ENCODE measurements around the gene PRKN. TPM values are rescaled to one million over a fixed set of nuclear protein-coding genes. Genes with fewer than 3 reads are reported as not detected.

The PRKN gene
- total and polyA plus RNA-seq, 2 donors (not counting 3 experiments of a cell fraction or from before 2014, with no cell fraction given), result 0.06 TPM; not detected in 1

DNA sequence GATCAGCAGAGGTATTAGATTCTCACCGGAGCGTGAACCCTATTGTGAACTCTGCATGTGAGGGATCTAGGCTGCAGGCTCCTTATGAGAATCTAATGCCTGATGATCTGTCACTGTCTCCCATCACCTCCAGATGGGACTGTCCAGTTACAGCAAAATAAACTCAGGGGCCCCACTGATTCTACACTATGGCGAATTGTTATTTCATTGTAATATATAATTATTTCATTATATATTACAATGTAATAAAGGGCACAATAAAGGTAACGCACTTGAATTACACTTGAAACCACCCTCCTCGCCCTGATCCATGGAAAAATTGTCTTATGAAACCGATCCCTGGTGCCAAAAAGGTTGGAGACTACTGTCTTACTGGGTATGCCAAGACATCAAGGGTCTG lies 18.6 kb downstream of the PRKN start:
- CTCF ChIA-PET, result no interaction called here
- BruUV-seq (replicated peaks), result no TSS peak
- FAIRE-seq (no peak), DNase-seq (ENCODE audit: low read depth, low spot score) (no peak)
- POLR2A ChIA-PET, result no interaction called here
- no peaks in the 10 kb centered on the region for H3K9me1 ChIP-seq (replicated peaks; ENCODE audit: control insufficient read depth, extremely low read depth, insufficient read depth, low read length)
- no peaks in the 10 kb centered on the region for H3K9me3 ChIP-seq (replicated peaks; ENCODE audit: control insufficient read depth, insufficient read depth, low read length)
- no peak overlapping the region for H3K27ac ChIP-seq (ENCODE audit: insufficient read depth, low read depth, low read length)
- no peak overlapping the region for H2AFZ ChIP-seq (ENCODE audit: low read depth, low read length)
- H3K4me1 ChIP-seq (ENCODE audit: control insufficient read depth, extremely low read depth, insufficient read depth, low read length), result no peaks in the 10 kb centered on the region
- H3K36me3 ChIP-seq (ENCODE audit: control insufficient read depth in 2 of 2, extremely low read depth in 1 of 2, insufficient read depth in 2 of 2, low read length in 2 of 2), result no peaks in the 10 kb centered on the region
- no peaks in the 10 kb centered on the region for H4K20me1 ChIP-seq (replicated peaks; ENCODE audit: control insufficient read depth, extremely low read depth, insufficient read depth, low read length)
- H3K27me3 ChIP-seq (ENCODE audit: control insufficient read depth in 2 of 2, insufficient read depth in 2 of 2, low read length in 2 of 2), result no peaks in the 10 kb centered on the region
- H3K79me2 ChIP-seq (ENCODE audit: control insufficient read depth, insufficient read depth, low read length), result no peaks in the 10 kb centered on the region
- H3K4me2 ChIP-seq (ENCODE audit: insufficient read depth, low read length), result no peak overlapping the region
- no peak overlapping the region for H3K9ac ChIP-seq (replicated peaks; ENCODE audit: extremely low read depth, insufficient read depth, low read length)
- intact Hi-C loops (cut with micrococcal nuclease) (no loop called here), dilution Hi-C loops (cut with MboI; ENCODE audit: extremely low pct_ligation_motif_present, low sequenced_read_pairs) (no loop called here)
- no peak for TF ChIP-seq GATA2 (IDR thresholded peaks at IDR 0.05; ENCODE audit: insufficient read depth, insufficient read length, low read depth, low read length)
- no peak overlapping the region for H3K4me3 ChIP-seq (replicated peaks in 1 of 3; ENCODE audit: insufficient read depth in 1 of 3, low read depth in 1 of 3, low read length in 3 of 3)

DNA sequence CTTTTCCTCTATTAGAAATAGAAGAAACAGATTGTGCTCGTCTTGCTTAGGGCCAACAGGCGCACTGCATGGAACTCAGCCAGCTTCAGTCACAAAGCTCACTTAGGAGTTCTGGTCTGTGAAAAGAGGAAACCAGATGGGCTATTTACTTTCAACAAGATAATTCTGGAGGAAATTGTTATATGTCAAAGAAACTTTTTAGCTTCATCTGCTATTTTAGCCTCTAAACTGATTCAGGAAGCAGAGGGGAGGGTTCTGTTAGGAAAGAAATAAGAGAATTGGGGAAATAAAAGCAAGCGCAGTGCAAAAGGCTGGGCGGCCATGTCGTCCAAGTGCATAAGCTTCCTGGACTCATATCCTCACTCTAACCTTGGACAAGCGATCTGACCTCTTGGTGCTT lies 21.3 kb downstream of the PRKN start:
- no peak for DNase-seq (ENCODE audit: low read depth, low spot score)
- Histone ChIP-seq H3K4me1 (ENCODE audit: control insufficient read depth, extremely low read depth, insufficient read depth, low read length) (no peaks in the 10 kb centered on the region), H3K4me2 (ENCODE audit: insufficient read depth, low read length) (no peak overlapping the region), H3K27me3 (ENCODE audit: control insufficient read depth in 2 of 2, insufficient read depth in 2 of 2, low read length in 2 of 2) (no peaks in the 10 kb centered on the region), H3K27ac (ENCODE audit: insufficient read depth, low read depth, low read length) (no peak overlapping the region), H3K9me3 (replicated peaks; ENCODE audit: control insufficient read depth, insufficient read depth, low read length) (no peaks in the 10 kb centered on the region), H3K9me1 (replicated peaks; ENCODE audit: control insufficient read depth, extremely low read depth, insufficient read depth, low read length) (no peaks in the 10 kb centered on the region), H3K4me3 (replicated peaks in 1 of 3; ENCODE audit: insufficient read depth in 1 of 3, low read depth in 1 of 3, low read length in 3 of 3) (no peak overlapping the region), H2AFZ (ENCODE audit: low read depth, low read length) (no peak overlapping the region), H3K36me3 (ENCODE audit: control insufficient read depth in 2 of 2, extremely low read depth in 1 of 2, insufficient read depth in 2 of 2, low read length in 2 of 2) (no peaks in the 10 kb centered on the region), H4K20me1 (replicated peaks; ENCODE audit: control insufficient read depth, extremely low read depth, insufficient read depth, low read length) (no peaks in the 10 kb centered on the region), H3K79me2 (ENCODE audit: control insufficient read depth, insufficient read depth, low read length) (no peaks in the 10 kb centered on the region), H3K9ac (replicated peaks; ENCODE audit: extremely low read depth, insufficient read depth, low read length) (no peak overlapping the region)
- FAIRE-seq, result no peak
- TF ChIP-seq CTCF (IDR thresholded peaks at IDR 0.05; ENCODE audit: extremely low read depth in 1 of 2, insufficient read depth in 1 of 2, low read depth in 1 of 2, low read length in 2 of 2) (no peak), POLR2AphosphoS5 (IDR thresholded peaks at IDR 0.05; ENCODE audit: insufficient read depth, low read depth, low read length) (no peak), POLR2A (IDR thresholded peaks at IDR 0.05; ENCODE audit: low read depth, low read length) (no peak), MYC (IDR thresholded peaks at IDR 0.05; ENCODE audit: low read depth, low read length) (no peak), EZH2 (IDR thresholded peaks at IDR 0.05; ENCODE audit: borderline replicate concordance, low read depth, low read length, severe bottlenecking) (no peak), JUN (IDR thresholded peaks at IDR 0.05; ENCODE audit: borderline replicate concordance, insufficient read depth, insufficient read length, low read depth) (no peak), FOS (IDR thresholded peaks at IDR 0.05; ENCODE audit: borderline replicate concordance, insufficient read depth, low read length) (no peak), GATA2 (IDR thresholded peaks at IDR 0.05; ENCODE audit: insufficient read depth, insufficient read length, low read depth, low read length) (no peak)
- TF ChIP-seq, protein P1, sequence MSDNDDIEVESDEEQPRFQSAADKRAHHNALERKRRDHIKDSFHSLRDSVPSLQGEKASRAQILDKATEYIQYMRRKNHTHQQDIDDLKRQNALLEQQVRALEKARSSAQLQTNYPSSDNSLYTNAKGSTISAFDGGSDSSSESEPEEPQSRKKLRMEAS (IDR thresholded peaks at IDR 0.05; ENCODE audit: insufficient read depth, insufficient read length), result no peak
- no TSS peak for BruUV-seq (replicated peaks)
- intact Hi-C loops (cut with micrococcal nuclease) (no loop called here), dilution Hi-C loops (cut with MboI; ENCODE audit: extremely low pct_ligation_motif_present, low sequenced_read_pairs) (no loop called here)
- POLR2A ChIA-PET, result no interaction called here
- CTCF ChIA-PET, result no interaction called here

Measured in endothelial cell of umbilical vein (primary cell).